Stimulated activated CD8-positive, alpha-beta memory T cell treated with anti-CD3 and anti-CD28 coated beads, Interleukin-12 subunit alpha, Interleukin-12 subunit beta, amount 100 ng/mL, for 24 hours (primary cell): ENCODE measurements around the gene SRSF2.
"Not testable (repeated sequence)": the region's sequence is repeated elsewhere in the genome, so short reads cannot be mapped to it uniquely, and the experiment has no call there.

ENCODE experiments used
- DNase-seq: peaks from one replicate; pipeline ENCODE4 v3.0.0-alpha.2; 2020; ENCODE audit errors: extremely low read depth

SRSF2 gene

DNA sequence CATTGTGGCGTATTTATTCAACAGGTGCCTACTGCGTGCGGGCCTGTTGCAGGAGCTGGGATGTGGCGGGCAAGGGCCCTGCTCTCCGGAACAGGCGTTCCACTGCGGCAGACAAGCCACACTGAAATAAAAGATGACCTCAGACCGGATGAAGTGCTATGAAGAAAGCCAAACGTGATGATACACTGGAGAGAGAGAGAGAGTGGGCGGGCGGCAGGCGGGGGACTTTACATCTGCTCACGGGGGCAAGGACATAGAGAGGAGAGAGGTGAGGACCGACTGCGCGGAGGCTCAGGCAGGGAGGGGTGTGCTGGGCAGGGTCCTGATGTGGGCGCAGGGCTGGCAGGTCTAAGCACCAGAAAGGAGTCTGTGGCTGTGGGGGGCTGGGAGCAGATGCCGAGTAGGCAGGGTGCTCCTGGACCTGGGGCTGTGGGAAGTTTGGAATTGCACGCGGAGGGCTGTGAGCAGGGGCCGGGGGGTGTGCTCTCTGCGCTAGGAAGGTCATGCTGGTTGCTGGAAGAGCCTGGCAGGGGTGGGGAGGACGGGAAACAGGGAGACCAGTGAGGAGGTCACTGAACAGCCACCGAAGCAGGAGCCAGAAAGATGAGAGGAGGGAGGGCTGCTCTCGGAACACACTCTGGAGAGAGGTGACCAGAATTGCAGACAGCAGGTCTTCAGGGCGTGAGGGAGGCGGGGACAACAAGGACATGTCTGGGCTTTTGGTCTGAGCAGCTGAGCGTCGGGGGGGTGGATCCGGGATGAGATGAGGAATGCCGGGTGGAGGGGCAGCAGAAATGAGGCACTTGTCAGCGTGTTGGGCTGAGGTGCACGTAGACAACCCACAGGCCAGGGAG lies 36.3 kb downstream of the SRSF2 start:
- no peak for DNase-seq

DNA sequence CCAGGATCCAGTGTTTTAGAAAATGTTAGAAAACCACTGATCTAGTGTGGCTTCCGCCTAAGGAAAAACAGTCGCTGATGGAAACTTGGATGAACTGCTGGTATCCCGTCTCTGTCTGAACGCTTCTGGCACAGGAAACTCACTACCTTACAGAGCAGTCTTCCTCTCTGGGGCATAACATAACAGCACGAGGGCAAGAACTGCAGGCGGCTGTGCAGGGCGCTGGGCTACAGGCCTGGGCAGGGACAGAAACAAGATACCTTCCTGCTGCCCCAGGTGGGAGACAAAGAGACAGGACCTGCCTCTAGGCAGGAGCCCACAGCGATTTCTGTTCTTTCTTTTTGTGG lies 36.9 kb downstream of the SRSF2 start:
- DNase-seq = no peak

GRCh38 chr17:76698466-76698977 lies 38.6 kb downstream of the SRSF2 start:
- DNase-seq = not testable (repeated sequence)

DNA sequence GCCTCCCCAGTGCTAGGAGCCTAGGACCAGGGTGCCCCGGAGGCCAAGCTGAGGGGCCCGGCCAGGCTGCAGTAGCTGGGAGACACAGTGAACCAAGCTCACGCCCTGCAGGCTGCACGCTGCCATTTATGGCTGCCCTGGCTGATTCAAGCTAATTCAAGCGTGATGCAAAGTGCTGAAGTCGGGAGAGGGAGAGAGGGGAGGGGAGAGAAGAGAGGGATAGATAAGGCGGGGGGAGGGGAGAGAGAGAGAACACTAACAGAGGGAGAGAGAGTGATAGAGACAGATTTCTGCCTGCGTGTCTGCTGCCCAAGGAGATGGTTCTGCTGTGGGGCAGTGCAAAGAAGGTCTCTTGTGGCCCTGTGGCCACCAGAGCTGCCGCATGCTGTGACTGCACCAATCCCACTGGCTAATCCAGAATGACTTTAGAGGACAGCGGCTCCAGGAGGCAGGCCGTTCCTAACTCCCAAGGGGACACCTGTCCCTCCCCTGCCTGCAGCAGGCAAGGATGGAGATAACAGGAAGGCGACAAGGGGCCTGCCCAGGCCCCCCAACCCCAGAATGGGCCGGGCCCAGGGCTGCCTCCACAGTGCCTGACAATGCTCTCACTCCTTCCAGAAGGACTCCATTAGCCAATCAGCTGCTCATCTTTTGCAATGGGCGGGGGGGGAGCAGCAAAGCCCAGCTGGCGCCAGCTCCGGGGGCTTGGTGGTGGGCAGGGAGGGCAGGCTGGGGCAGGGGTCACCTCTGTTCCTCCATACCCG lies 39.2 kb downstream of the SRSF2 start:
- no peak for DNase-seq

- no peak for DNase-seq
Observed at GRCh38 chr17:76696763-76697701, 40.1 kb downstream of the SRSF2 start.

- DNase-seq = no peak
Observed at GRCh38 chr17:76695059-76695831, 41.9 kb downstream of the SRSF2 start.

DNA sequence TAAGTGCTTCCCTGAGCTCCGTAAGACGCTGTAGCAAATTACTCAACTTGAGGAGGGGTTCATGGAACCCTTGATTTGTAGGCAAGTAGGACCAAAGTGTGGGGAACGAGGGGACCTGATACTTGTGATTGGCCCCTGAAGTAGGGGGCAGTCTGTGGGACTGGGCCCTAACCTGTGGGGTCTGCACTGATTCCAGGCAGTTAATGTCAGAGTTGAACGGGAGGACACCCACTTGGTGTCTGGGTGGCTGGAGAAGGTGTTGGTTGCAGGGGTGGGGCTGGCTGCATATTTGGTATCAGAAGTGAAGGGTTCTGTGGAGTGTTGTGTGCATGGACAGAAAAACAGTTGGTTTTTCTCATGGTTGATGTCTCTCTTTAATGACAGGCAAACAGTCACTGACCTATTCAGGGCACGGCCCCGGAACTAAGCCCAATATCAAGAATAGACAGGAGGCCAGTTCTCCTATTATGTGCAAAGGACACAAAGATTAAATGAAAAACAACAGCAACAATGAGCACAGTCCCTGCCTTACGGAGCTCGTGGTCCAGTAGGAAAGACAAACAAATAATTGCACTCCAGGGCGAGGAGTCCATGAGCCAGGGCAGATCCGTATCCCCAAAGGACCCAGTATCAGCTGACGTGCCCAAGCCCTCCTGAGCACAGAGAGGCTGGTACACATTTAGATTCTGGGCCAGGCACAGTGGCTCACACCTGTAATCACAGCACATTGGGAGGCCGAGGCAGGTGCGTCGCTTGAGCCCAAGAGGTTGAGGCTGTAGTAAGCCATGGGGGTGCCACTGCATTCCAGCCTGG lies 45.5 kb downstream of the SRSF2 start:
- DNase-seq = no peak

GRCh38 chr17:76690596-76691280 lies 46.4 kb downstream of the SRSF2 start:
- no peak for DNase-seq

GRCh38 chr17:76689859-76690258 lies 47.3 kb downstream of the SRSF2 start:
- no peak for DNase-seq

DNA sequence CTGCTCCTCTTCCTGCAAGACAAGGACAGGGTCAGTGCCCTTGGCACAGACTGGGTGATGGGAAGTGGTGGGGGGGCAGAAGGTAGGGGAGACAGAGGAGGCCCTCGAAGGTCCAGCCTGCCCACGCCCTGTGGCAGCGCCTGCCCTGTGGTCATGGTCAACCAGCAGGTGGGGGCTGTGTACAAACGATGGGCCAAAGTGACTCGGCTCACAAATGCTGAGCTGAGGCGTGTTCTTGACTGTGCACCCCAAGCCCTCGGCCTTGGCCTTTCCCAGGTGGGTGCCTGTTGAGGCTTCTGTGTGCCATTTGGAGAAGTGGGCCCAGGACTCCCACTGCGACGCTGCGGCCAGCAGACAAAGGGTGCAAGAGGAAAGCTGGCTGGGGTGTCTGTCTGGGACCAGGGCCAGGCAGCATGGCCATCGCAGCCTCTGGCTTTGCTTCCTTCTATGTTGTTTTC lies 48.9 kb downstream of the SRSF2 start:
- no peak for DNase-seq

DNA sequence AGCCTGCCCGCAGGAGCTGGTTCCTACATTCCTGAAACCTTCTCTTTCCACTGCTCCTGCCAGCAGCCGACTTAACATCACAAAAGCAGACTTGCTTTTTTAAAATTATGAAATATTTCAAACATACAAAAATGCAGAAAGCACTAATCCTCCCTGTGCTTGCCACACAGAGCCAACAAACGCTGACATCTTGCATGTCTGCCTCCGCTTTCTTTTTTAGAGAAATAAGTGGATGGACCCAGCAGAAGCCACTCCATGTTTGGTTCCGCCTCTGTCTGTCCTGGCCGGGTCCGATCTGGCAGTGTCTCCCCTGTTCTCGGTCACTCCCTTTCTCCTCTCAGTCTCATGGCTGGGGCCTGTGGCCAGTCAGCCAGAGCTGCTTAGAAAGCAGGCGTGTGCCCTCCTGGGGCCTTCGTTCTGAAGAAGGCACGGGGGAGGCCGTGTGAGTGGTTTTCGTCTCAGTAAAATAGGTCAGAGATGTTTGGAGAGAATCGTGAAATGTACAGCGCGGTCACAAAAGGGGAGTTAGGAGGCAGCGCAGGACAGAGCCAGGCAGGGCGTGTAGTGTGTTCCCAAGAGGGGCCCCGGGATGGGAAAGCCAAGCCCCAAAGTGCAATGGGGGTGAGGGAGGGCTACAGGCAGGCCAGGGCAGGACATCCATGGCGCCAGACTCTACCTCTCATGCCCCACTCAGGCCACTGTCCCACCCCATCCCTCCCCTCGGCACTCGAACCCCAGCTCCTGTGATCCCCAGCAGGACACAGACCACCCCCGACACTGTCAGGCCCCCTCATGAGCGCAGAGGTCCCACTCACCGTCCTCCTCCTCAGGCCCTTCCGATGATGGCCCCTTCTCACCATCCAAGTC lies 49.6 kb downstream of the SRSF2 start:
- DNase-seq = no peak

- DNase-seq = no peak
Observed at GRCh38 chr17:76686538-76687297, 50.4 kb downstream of the SRSF2 start.

- no peak for DNase-seq
Observed at GRCh38 chr17:76685846-76686245, 51.3 kb downstream of the SRSF2 start.

GRCh38 chr17:76685366-76685765 lies 51.8 kb downstream of the SRSF2 start:
- DNase-seq = no peak

GRCh38 chr17:76684756-76685155 lies 52.4 kb downstream of the SRSF2 start:
- no peak for DNase-seq
